Parathyroid adenoma (tissue), 2 donors: ENCODE data around the gene DPYD.

ENCODE experiments used
- H2AFZ ChIP-seq: fragments of 300-600 bp; sonication (generic); one replicate; pipeline ENCODE4 v1.7.0; 2017; ENCODE audit warnings: antibody characterized with exemption, mild to moderate bottlenecking
- H3K27ac ChIP-seq: fragments of 300-600 bp; sonication (generic); one replicate; pipeline ENCODE4 v1.7.0; 2017
- H3K27me3 ChIP-seq: fragments of 300-600 bp; sonication (generic); one replicate; pipeline ENCODE4 v1.7.0; 2017; ENCODE audit warnings: low read length; ENCODE audit not compliant: control insufficient read depth, insufficient read depth
- H3K36me3 ChIP-seq: fragments of 300-600 bp; sonication (generic); one replicate; pipeline ENCODE4 v1.7.0; 2017; ENCODE audit warnings: low read length; ENCODE audit not compliant: control insufficient read depth, insufficient read depth
- H3K4me1 ChIP-seq: fragments of 300-600 bp; sonication (generic); one replicate; pipeline ENCODE4 v1.7.0; 2017; ENCODE audit warnings: control low read depth
- H3K4me2 ChIP-seq: fragments of 300-600 bp; sonication (generic); one replicate; pipeline ENCODE4 v1.7.0; 2017; ENCODE audit warnings: low read length
- H3K4me3 ChIP-seq: fragments of 300-600 bp; sonication (generic); one replicate; pipeline ENCODE4 v1.7.0; 2017; ENCODE audit warnings: low read depth, low read length
- H3K79me2 ChIP-seq: fragments of 300-600 bp; sonication (generic); one replicate; pipeline ENCODE4 v1.7.0; 2017; ENCODE audit warnings: control low read depth
- H3K9ac ChIP-seq: fragments of 300-600 bp; sonication (generic); one replicate; pipeline ENCODE4 v1.7.0; 2017; ENCODE audit warnings: mild to moderate bottlenecking
- H3K9me3 ChIP-seq: fragments of 300-600 bp; sonication (generic); one replicate; pipeline ENCODE4 v1.7.0; 2017; ENCODE audit warnings: low read length; ENCODE audit not compliant: control insufficient read depth
- CTCF ChIP-seq: fragments of 300-600 bp; sonication (generic); IDR thresholded peaks from one replicate; pipeline ENCODE4 v1.7.0; 2017; ENCODE audit warnings: antibody characterized with exemption, mild to moderate bottlenecking
- donor health status: primary hyperparathyroidism.

Gene DPYD

GRCh38 chr1:97482022-97482421 is 438.8 kb downstream of the DPYD start:
- H3K9ac ChIP-seq, result no peak overlapping the region

GRCh38 chr1:97467445-97467844 is 453.4 kb downstream of the DPYD start:
- H3K27ac ChIP-seq, result no peak overlapping the region
- no peaks in the 10 kb centered on the region for H3K79me2 ChIP-seq
- no peaks in the 10 kb centered on the region for H3K9me3 ChIP-seq
- no peak overlapping the region for H2AFZ ChIP-seq
- H3K9ac ChIP-seq, result no peak overlapping the region
- H3K4me2 ChIP-seq, result no peak overlapping the region
- TF ChIP-seq CTCF, result no peak
- H3K27me3 ChIP-seq, result no peaks in the 10 kb centered on the region
- H3K36me3 ChIP-seq, result no peaks in the 10 kb centered on the region
- no peaks in the 10 kb centered on the region for H3K4me1 ChIP-seq
- H3K4me3 ChIP-seq, result no peak overlapping the region

More at GRCh38 chr1:97482022-97482421, 438.8 kb downstream of the DPYD start:
- no peak for TF ChIP-seq CTCF
- Histone ChIP-seq H3K4me1 (no peaks in the 10 kb centered on the region), H3K9me3 (no peaks in the 10 kb centered on the region), H3K79me2 (no peaks in the 10 kb centered on the region), H3K36me3 (no peaks in the 10 kb centered on the region), H2AFZ (no peak overlapping the region), H3K27me3 (no peaks in the 10 kb centered on the region), H3K4me2 (no peak overlapping the region), H3K4me3 (no peak overlapping the region), H3K27ac (no peak overlapping the region)

GRCh38 chr1:97464305-97464704 is 456.5 kb downstream of the DPYD start:
- Histone ChIP-seq H2AFZ (no peak overlapping the region), H3K27me3 (no peaks in the 10 kb centered on the region), H3K9me3 (no peaks in the 10 kb centered on the region), H3K4me3 (no peak overlapping the region), H3K36me3 (no peaks in the 10 kb centered on the region), H3K4me1 (no peaks in the 10 kb centered on the region), H3K27ac (no peak overlapping the region), H3K9ac (no peak overlapping the region), H3K79me2 (no peaks in the 10 kb centered on the region), H3K4me2 (no peak overlapping the region)
- TF ChIP-seq CTCF, result no peak

GRCh38 chr1:97461782-97462181 is 459.1 kb downstream of the DPYD start:
- H3K4me2 ChIP-seq, result no peak overlapping the region
- H3K27me3 ChIP-seq, result no peaks in the 10 kb centered on the region
- H3K9ac ChIP-seq, result no peak overlapping the region
- no peak overlapping the region for H2AFZ ChIP-seq
- H3K9me3 ChIP-seq, result no peaks in the 10 kb centered on the region
- TF ChIP-seq CTCF, result no peak
- no peak overlapping the region for H3K27ac ChIP-seq
- no peak overlapping the region for H3K4me3 ChIP-seq
- H3K79me2 ChIP-seq, result no peaks in the 10 kb centered on the region
- H3K4me1 ChIP-seq, result no peaks in the 10 kb centered on the region
- no peaks in the 10 kb centered on the region for H3K36me3 ChIP-seq

GRCh38 chr1:97457446-97458089 is 463.3 kb downstream of the DPYD start:
- Histone ChIP-seq H3K9me3 (no peaks in the 10 kb centered on the region), H3K9ac (no peak overlapping the region), H3K27ac (no peak overlapping the region), H3K4me2 (no peak overlapping the region), H2AFZ (no peak overlapping the region), H3K36me3 (no peaks in the 10 kb centered on the region), H3K4me3 (no peak overlapping the region), H3K27me3 (no peaks in the 10 kb centered on the region), H3K4me1 (no peaks in the 10 kb centered on the region), H3K79me2 (no peaks in the 10 kb centered on the region)
- TF ChIP-seq CTCF, result no peak
